ENCODE measurements around the gene NSG2. TPM values are rescaled to one million over a fixed set of nuclear protein-coding genes. Genes with fewer than 3 reads are reported as not detected.

NSG2 gene
- total and polyA plus RNA-seq, 2 of the 4 experiments (the other 2 are of a cell fraction) = not detected

- ChIA-PET CTCF (no interaction called here), POLR2A (ENCODE audit: unreplicated experiment) (no interaction called here)
- Histone ChIP-seq H3K9ac (ENCODE audit: low read depth, low read length) (no peak overlapping the region), H3K4me2 (ENCODE audit: low read depth, low read length) (no peak overlapping the region), H3K4me3 (ENCODE audit: insufficient read depth, low read depth, low read length) (no peak overlapping the region), H2BK15ac (ENCODE audit: low read depth, low read length) (no peak overlapping the region), H4K91ac (ENCODE audit: insufficient read depth, low read depth, low read length) (no peak overlapping the region), H4K5ac (ENCODE audit: low read depth, low read length) (no peak overlapping the region), H2AK9ac (replicated peaks; ENCODE audit: low read depth, low read length, poor library complexity) (no peak overlapping the region), H2BK120ac (ENCODE audit: low read depth, low read length) (no peak overlapping the region), H3K56ac (ENCODE audit: extremely low read depth, insufficient read depth, low read length) (no peak overlapping the region), H3K9me3 (ENCODE audit: control insufficient read depth, insufficient read depth, low read length) (peaks cover 12% of the 10 kb centered on the region), H2BK20ac (ENCODE audit: low read depth, low read length) (no peak overlapping the region), H4K8ac (ENCODE audit: low read depth in 2 of 2, low read length in 2 of 2) (no peak overlapping the region), H3K4ac (ENCODE audit: low read depth, low read length) (no peak overlapping the region), H3K23ac (ENCODE audit: low read depth, low read length) (no peak overlapping the region), H3K14ac (replicated peaks; ENCODE audit: low read depth, low read length) (no peak overlapping the region), H3K9me1 (ENCODE audit: insufficient read depth, low read length) (no peaks in the 10 kb centered on the region), H3K4me1 (ENCODE audit: control insufficient read depth, insufficient read depth, low read length) (no peaks in the 10 kb centered on the region), H4K20me1 (ENCODE audit: insufficient read depth, low read length) (no peaks in the 10 kb centered on the region), H3K18ac (ENCODE audit: low read depth, low read length) (no peak overlapping the region), H2AFZ (replicated peaks; ENCODE audit: low read length, poor library complexity) (no peak overlapping the region), H3K36me3 (ENCODE audit: control insufficient read depth, insufficient read depth, low read length) (no peaks in the 10 kb centered on the region), H3K79me1 (ENCODE audit: low read depth in 1 of 2, low read length in 2 of 2) (no peaks in the 10 kb centered on the region), H3K27ac (ENCODE audit: insufficient read depth, low read length) (no peak overlapping the region), H2BK5ac (ENCODE audit: low read depth, low read length, poor library complexity, severe bottlenecking) (no peak overlapping the region), H2AK5ac (ENCODE audit: low read depth, low read length) (no peak overlapping the region), H3K27me3 (ENCODE audit: control insufficient read depth, insufficient read depth, low read length) (no peaks in the 10 kb centered on the region)
- ATAC-seq (ENCODE audit: low read depth) (no peak), DNase-seq (no peak)
- in situ Hi-C loops (cut with MboI; ENCODE audit: low sequenced_read_pairs) = no loop called here
- intact Hi-C loops (cut with micrococcal nuclease) = no loop called here
- BruUV-seq (replicated peaks) = no TSS peak
- no CpG with 5 or more reads among the region's 6 CpGs for WGBS, 2 experiments (ENCODE audit: extremely low coverage in 2 of 2, insufficient read length in 1 of 2)
- TF ChIP-seq POLR2A (IDR thresholded peaks at IDR 0.05; ENCODE audit: low read depth, low read length) (no peak), BHLHE40 (IDR thresholded peaks at IDR 0.05; ENCODE audit: low read depth, low read length) (no peak), CTCF (conservative IDR thresholded peaks at IDR 0.05; ENCODE audit: low read depth, low read length) (no peak), CHD1 (IDR thresholded peaks at IDR 0.05; ENCODE audit: low read depth, low read length) (no peak), RCOR1 (IDR thresholded peaks at IDR 0.05; ENCODE audit: insufficient replicate concordance, low read length) (no peak), MXI1 (IDR thresholded peaks at IDR 0.05; ENCODE audit: borderline replicate concordance, low read depth, low read length) (no peak), ELK1 (IDR thresholded peaks at IDR 0.05; ENCODE audit: borderline replicate concordance, low read depth, low read length) (no peak), RAD21 (IDR thresholded peaks at IDR 0.05; ENCODE audit: low read length) (no peak), MAFK (IDR thresholded peaks at IDR 0.05; ENCODE audit: low read depth, low read length) (no peak), USF2 (IDR thresholded peaks at IDR 0.05; ENCODE audit: low read depth, low read length) (no peak), RFX5 (IDR thresholded peaks at IDR 0.05; ENCODE audit: low read depth, low read length) (no peak), SMC3 (IDR thresholded peaks at IDR 0.05; ENCODE audit: low read depth, low read length) (no peak)
- dilution Hi-C loops (cut with HindIII; ENCODE audit: low sequenced_read_pairs, unreplicated experiment) = no loop called here
Measured at GRCh38 chr5:174096619-174097018, 51.1 kb downstream of the NSG2 start.
